ENCODE data around the gene CLECL1.

DNA sequence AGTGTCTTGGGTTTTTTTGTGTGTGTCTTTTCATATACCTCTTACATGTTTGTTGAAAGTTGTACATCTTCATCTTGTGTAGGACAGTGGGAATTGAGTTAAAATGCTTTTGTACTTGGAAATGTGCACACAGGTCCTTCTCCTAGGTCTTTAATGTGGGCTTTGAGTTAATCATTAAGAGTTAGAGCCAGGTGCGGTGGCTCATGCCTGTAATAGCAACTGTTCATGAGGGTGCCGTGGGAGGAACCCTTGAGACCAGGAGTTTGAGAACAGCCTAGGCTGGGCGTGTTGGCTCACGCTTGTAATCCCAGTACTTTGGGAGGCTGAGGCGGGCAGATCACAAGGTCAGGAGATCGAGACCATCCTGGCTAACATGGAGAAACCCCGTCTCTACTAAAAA is 13.9 kb downstream of the CLECL1 start:
- TF ChIP-seq SUZ12 (IDR thresholded peaks at IDR 0.05; ENCODE audit: low read depth, low read length) (no peak), POLR2AphosphoS2 (IDR thresholded peaks at IDR 0.05; ENCODE audit: low read depth, low read length) (no peak), CTCF (CRISPR knock-in tag; IDR thresholded peaks at IDR 0.05) (no peak), BRD4 (CRISPR knock-in tag; IDR thresholded peaks at IDR 0.05) (no peak), JUN (CRISPR knock-in tag; IDR thresholded peaks at IDR 0.05) (no peak), ZNF710 (CRISPR knock-in tag; IDR thresholded peaks at IDR 0.05; ENCODE audit: borderline replicate concordance) (no peak), E2F5 (CRISPR knock-in tag; conservative IDR thresholded peaks at IDR 0.05) (no peak)
- TF ChIP-seq, protein P1, sequence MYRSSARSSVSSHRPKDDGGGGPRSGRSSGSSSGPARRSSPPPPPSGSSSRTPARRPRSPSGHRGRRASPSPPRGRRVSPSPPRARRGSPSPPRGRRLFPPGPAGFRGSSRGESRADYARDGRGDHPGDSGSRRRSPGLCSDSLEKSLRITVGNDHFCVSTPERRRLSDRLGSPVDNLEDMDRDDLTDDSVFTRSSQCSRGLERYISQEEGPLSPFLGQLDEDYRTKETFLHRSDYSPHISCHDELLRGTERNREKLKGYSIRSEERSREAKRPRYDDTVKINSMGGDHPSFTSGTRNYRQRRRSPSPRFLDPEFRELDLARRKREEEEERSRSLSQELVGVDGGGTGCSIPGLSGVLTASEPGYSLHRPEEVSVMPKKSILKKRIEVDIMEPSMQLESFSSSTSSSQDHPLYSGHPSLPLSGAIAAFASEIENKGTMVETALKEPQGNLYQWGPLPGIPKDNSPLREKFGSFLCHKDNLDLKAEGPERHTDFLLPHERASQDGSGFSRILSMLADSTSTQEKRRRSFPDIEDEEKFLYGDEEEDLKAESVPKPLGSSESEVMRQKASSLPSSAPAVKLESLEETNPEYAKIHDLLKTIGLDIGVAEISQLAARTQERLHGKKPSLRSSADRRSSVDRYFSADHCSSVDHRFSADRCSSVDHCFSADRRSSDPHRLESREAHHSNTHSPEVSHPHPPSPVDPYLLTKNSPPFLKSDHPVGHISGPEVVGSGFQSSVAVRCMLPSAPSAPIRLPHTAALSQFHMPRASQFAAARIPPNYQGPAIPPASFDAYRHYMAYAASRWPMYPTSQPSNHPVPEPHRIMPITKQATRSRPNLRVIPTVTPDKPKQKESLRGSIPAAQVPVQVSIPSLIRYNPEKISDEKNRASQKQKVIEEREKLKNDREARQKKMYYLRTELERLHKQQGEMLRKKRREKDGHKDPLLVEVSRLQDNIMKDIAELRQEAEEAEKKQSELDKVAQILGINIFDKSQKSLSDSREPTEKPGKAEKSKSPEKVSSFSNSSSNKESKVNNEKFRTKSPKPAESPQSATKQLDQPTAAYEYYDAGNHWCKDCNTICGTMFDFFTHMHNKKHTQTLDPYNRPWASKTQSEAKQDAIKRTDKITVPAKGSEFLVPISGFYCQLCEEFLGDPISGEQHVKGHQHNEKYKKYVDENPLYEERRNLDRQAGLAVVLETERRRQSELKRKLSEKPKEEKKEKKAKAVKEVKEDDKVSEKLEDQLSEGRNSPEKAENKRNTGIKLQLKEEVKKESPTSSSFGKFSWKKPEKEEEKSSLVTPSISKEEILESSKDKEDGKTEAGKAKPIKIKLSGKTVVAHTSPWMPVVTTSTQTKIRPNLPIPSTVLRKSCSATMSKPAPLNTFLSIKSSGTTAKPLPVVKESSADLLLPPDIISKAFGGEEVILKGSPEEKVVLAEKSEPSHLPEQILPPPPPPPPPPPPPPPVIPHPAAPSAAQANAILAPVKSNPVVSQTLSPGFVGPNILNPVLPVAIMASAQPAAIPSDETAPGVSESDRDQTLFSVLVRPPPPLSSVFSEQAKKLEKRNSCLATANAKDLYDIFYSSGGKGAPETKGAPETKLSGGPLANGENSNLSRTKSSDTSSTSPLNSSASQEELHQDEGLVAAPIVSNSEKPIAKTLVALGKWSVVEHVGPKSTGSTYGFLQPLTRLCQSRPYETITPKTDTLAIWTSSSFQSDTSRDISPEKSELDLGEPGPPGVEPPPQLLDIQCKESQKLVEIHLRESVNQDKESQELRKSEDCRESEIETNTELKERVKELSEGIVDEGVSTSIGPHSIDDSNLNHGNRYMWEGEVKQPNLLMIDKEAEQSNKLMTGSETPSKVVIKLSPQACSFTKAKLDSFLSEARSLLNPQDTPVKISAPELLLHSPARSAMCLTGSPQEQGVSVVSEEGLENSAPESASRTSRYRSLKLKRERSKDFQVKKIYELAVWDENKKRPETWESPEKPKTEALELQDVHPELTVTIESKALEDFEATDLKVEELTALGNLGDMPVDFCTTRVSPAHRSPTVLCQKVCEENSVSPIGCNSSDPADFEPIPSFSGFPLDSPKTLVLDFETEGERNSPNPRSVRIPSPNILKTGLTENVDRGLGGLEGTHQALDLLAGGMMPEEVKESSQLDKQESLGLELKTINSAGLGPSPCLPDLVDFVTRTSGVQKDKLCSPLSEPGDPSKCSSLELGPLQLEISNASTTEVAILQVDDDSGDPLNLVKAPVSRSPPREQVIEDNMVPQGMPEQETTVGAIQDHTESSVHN (CRISPR knock-in tag; IDR thresholded peaks at IDR 0.05) = no peak
- TF ChIP-seq, protein P2, sequence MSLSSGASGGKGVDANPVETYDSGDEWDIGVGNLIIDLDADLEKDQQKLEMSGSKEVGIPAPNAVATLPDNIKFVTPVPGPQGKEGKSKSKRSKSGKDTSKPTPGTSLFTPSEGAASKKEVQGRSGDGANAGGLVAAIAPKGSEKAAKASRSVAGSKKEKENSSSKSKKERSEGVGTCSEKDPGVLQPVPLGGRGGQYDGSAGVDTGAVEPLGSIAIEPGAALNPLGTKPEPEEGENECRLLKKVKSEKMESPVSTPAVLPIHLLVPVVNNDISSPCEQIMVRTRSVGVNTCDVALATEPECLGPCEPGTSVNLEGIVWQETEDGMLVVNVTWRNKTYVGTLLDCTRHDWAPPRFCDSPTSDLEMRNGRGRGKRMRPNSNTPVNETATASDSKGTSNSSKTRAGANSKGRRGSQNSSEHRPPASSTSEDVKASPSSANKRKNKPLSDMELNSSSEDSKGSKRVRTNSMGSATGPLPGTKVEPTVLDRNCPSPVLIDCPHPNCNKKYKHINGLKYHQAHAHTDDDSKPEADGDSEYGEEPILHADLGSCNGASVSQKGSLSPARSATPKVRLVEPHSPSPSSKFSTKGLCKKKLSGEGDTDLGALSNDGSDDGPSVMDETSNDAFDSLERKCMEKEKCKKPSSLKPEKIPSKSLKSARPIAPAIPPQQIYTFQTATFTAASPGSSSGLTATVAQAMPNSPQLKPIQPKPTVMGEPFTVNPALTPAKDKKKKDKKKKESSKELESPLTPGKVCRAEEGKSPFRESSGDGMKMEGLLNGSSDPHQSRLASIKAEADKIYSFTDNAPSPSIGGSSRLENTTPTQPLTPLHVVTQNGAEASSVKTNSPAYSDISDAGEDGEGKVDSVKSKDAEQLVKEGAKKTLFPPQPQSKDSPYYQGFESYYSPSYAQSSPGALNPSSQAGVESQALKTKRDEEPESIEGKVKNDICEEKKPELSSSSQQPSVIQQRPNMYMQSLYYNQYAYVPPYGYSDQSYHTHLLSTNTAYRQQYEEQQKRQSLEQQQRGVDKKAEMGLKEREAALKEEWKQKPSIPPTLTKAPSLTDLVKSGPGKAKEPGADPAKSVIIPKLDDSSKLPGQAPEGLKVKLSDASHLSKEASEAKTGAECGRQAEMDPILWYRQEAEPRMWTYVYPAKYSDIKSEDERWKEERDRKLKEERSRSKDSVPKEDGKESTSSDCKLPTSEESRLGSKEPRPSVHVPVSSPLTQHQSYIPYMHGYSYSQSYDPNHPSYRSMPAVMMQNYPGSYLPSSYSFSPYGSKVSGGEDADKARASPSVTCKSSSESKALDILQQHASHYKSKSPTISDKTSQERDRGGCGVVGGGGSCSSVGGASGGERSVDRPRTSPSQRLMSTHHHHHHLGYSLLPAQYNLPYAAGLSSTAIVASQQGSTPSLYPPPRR (CRISPR knock-in tag; IDR thresholded peaks at IDR 0.05; ENCODE audit: borderline replicate concordance) = no peak

Data from HepG2 (cell line).